PFSK-1 (cell line): ENCODE data around the gene NPHS1.

Experiments
- POLR2AphosphoS5 ChIP-seq: IDR thresholded peaks from 2 replicates; pipeline ENCODE4 v1.6.1; 2012; ENCODE audit warnings: low read depth, mild to moderate bottlenecking, control low read depth, low read length, moderate library complexity
- SIN3A ChIP-seq: IDR thresholded peaks from 2 replicates; pipeline ENCODE4 v1.6.1; 2012; ENCODE audit warnings: mild to moderate bottlenecking, low read length, moderate library complexity, borderline replicate concordance; ENCODE audit not compliant: insufficient read depth
- TAF1 ChIP-seq: IDR thresholded peaks from 2 replicates; pipeline ENCODE4 v1.6.1; 2012; ENCODE audit warnings: low read length, control low read depth, borderline replicate concordance; ENCODE audit not compliant: insufficient read depth
- TF ChIP-seq, protein P1 (sequence below), 2 experiments: IDR thresholded peaks; 2 replicates each; pipeline versions ENCODE4 v1.6.1 to v1.8.0; 2011 to 2012; ENCODE audit warnings: low read depth in 2 of 2, low read length in 2 of 2, control low read depth in 1 of 2, inconsistent platforms in 1 of 2, mild to moderate bottlenecking in 1 of 2, moderate library complexity in 1 of 2; ENCODE audit not compliant: insufficient read depth in 1 of 2

DNA sequence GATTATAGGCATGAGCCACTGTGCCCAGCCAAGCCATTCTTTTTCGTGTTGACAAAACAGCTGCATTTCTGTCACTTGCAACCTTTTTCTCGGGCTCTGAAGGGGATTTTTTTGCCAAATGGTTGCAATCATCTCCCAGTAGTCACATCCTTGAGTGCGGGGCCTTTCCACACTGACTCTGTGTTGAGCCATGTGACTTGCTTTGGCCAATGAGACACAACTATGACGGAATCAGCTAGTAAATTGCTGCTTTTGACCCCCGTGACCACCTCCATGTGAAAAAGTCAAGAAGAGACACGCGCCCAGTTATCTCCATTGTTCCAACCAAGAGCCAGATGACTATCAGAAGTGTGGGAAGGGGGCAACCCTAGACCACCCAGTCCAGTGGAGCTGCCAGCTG lies 18.3 kb downstream of the NPHS1 start:
- TF ChIP-seq POLR2AphosphoS5 (no peak), TAF1 (no peak), SIN3A (no peak)
- TF ChIP-seq, protein P1, sequence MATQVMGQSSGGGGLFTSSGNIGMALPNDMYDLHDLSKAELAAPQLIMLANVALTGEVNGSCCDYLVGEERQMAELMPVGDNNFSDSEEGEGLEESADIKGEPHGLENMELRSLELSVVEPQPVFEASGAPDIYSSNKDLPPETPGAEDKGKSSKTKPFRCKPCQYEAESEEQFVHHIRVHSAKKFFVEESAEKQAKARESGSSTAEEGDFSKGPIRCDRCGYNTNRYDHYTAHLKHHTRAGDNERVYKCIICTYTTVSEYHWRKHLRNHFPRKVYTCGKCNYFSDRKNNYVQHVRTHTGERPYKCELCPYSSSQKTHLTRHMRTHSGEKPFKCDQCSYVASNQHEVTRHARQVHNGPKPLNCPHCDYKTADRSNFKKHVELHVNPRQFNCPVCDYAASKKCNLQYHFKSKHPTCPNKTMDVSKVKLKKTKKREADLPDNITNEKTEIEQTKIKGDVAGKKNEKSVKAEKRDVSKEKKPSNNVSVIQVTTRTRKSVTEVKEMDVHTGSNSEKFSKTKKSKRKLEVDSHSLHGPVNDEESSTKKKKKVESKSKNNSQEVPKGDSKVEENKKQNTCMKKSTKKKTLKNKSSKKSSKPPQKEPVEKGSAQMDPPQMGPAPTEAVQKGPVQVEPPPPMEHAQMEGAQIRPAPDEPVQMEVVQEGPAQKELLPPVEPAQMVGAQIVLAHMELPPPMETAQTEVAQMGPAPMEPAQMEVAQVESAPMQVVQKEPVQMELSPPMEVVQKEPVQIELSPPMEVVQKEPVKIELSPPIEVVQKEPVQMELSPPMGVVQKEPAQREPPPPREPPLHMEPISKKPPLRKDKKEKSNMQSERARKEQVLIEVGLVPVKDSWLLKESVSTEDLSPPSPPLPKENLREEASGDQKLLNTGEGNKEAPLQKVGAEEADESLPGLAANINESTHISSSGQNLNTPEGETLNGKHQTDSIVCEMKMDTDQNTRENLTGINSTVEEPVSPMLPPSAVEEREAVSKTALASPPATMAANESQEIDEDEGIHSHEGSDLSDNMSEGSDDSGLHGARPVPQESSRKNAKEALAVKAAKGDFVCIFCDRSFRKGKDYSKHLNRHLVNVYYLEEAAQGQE (IDR thresholded peaks at IDR 0.05; ENCODE audit: insufficient read depth in 1 of 2, low read depth in 2 of 2, low read length in 2 of 2), result no peak
